ENCODE results near the gene ARMC12.

ARMC12 gene

DNA sequence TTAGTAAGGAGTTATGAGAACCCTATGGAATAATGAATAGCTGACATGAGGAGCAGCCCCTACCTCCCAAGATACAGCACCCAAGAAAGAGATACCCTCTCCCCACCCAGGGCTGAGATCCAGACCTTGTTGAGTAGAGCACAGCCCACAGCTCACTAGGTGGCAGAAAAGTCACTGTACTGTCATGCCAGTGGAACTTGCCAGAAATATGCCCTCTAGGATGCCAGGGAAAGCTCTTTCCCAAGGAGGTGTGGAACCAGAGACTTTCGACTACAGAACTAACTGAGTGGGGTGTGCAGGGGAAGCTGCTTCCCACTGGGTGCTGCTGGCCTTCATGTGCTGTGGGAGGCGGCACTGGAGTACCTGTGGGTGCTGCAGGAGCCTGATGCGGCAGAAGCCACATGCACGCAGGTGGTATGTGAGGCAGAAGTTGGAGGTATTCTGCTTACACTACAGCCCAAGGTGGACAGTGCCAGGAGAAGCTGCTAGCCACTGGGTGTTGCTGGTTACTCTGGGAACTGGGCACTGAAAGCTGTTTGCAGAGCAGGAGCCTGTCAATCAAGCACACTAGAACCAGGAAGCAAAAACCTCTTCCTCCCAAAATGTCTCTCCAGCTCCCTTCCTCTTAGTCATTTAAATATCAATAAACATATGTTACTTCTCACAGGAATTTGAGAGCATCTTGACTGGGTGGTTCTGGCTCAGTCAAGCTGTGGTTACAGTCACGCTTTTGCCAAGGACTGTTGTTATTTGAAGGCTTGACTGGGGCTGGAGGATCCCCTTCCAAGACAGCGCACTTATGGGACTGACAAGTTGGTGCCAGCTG lies 17.8 kb downstream of the ARMC12 start:
- H3K9me2 ChIP-seq (ENCODE audit: low read depth, low read length), result no peaks in the 10 kb centered on the region
- H3K4me1 ChIP-seq (ENCODE audit: insufficient read depth, low read length, severe bottlenecking), result no peaks in the 10 kb centered on the region
- TF ChIP-seq EZH2 (IDR thresholded peaks at IDR 0.05; ENCODE audit: borderline replicate concordance, low read length), result no peak
- TF ChIP-seq, protein P1, sequence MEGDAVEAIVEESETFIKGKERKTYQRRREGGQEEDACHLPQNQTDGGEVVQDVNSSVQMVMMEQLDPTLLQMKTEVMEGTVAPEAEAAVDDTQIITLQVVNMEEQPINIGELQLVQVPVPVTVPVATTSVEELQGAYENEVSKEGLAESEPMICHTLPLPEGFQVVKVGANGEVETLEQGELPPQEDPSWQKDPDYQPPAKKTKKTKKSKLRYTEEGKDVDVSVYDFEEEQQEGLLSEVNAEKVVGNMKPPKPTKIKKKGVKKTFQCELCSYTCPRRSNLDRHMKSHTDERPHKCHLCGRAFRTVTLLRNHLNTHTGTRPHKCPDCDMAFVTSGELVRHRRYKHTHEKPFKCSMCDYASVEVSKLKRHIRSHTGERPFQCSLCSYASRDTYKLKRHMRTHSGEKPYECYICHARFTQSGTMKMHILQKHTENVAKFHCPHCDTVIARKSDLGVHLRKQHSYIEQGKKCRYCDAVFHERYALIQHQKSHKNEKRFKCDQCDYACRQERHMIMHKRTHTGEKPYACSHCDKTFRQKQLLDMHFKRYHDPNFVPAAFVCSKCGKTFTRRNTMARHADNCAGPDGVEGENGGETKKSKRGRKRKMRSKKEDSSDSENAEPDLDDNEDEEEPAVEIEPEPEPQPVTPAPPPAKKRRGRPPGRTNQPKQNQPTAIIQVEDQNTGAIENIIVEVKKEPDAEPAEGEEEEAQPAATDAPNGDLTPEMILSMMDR (IDR thresholded peaks at IDR 0.05; ENCODE audit: low read length), result peak; percentile 13; the same call in 1 of the 2 replicates
- no peaks in the 10 kb centered on the region for H3K36me3 ChIP-seq (ENCODE audit: insufficient read depth, low read length)
- H3K9me3 ChIP-seq (ENCODE audit: low read length), result no peaks in the 10 kb centered on the region
- H3K79me2 ChIP-seq (ENCODE audit: insufficient read depth, low read length), result no peaks in the 10 kb centered on the region
- H3K9ac ChIP-seq (ENCODE audit: low read length), result no peak overlapping the region
- no peak overlapping the region for H3K27ac ChIP-seq (ENCODE audit: low read depth, low read length, poor library complexity, severe bottlenecking)
- no peak overlapping the region for H3K4me3 ChIP-seq (ENCODE audit: low read depth, low read length, poor library complexity, severe bottlenecking)
- H3F3A ChIP-seq (ENCODE audit: insufficient read depth, low read length), result no peaks in the 10 kb centered on the region
- no peak overlapping the region for H2AFZ ChIP-seq (ENCODE audit: low read length)
- H3K27me3 ChIP-seq (ENCODE audit: insufficient read depth, low read length), result peaks cover 7% of the 10 kb centered on the region
- H4K20me1 ChIP-seq (ENCODE audit: insufficient read depth, low read length), result no peaks in the 10 kb centered on the region
- no peak overlapping the region for H3K4me2 ChIP-seq (ENCODE audit: low read length)

DNA sequence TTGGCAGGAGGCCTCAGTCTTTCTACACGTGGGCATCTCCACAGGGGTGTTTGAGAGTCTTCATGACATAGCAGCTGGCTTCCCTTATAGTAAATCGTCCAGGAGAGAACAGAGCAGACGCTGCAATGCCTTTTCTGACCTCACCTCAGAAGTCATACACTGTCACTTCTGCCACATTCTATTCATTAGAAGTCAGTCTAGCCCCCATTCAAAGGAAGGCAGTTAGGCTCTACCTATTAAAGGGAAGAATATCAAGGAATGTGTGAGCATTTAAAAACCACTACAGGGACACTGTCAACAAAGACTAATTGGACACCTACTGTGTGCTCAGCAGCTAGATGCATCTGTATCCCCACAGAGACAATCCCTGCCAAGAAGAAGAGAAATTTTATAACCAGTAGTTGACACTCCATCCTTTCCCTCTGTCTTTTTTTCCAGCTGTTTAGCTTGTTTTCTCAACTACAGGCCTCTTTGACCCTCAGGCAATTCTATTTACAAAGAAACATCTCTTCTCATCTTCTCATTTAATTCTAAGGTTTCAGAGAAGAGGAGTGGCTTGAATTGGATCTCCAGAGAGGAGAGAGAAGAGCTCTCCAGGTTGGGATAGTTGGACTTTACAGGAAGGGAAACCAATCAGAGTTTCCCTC lies 18.6 kb downstream of the ARMC12 start:
- H3K36me3 ChIP-seq (ENCODE audit: insufficient read depth, low read length), result no peaks in the 10 kb centered on the region
- no peak overlapping the region for H3K4me3 ChIP-seq (ENCODE audit: low read depth, low read length, poor library complexity, severe bottlenecking)
- H3K4me1 ChIP-seq (ENCODE audit: insufficient read depth, low read length, severe bottlenecking), result no peaks in the 10 kb centered on the region
- no peaks in the 10 kb centered on the region for H3F3A ChIP-seq (ENCODE audit: insufficient read depth, low read length)
- H3K9me2 ChIP-seq (ENCODE audit: low read depth, low read length), result no peaks in the 10 kb centered on the region
- no peak overlapping the region for H3K27ac ChIP-seq (ENCODE audit: low read depth, low read length, poor library complexity, severe bottlenecking)
- no peak for TF ChIP-seq EZH2 (IDR thresholded peaks at IDR 0.05; ENCODE audit: borderline replicate concordance, low read length)
- TF ChIP-seq, protein P1 (IDR thresholded peaks at IDR 0.05; ENCODE audit: low read length), result no peak
- H3K79me2 ChIP-seq (ENCODE audit: insufficient read depth, low read length), result no peaks in the 10 kb centered on the region
- peaks cover 7% of the 10 kb centered on the region for H3K27me3 ChIP-seq (ENCODE audit: insufficient read depth, low read length)
- H3K4me2 ChIP-seq (ENCODE audit: low read length), result no peak overlapping the region
- H4K20me1 ChIP-seq (ENCODE audit: insufficient read depth, low read length), result no peaks in the 10 kb centered on the region
- no peak overlapping the region for H3K9ac ChIP-seq (ENCODE audit: low read length)
- H3K9me3 ChIP-seq (ENCODE audit: low read length), result no peaks in the 10 kb centered on the region
- H2AFZ ChIP-seq (ENCODE audit: low read length), result no peak overlapping the region

DNA sequence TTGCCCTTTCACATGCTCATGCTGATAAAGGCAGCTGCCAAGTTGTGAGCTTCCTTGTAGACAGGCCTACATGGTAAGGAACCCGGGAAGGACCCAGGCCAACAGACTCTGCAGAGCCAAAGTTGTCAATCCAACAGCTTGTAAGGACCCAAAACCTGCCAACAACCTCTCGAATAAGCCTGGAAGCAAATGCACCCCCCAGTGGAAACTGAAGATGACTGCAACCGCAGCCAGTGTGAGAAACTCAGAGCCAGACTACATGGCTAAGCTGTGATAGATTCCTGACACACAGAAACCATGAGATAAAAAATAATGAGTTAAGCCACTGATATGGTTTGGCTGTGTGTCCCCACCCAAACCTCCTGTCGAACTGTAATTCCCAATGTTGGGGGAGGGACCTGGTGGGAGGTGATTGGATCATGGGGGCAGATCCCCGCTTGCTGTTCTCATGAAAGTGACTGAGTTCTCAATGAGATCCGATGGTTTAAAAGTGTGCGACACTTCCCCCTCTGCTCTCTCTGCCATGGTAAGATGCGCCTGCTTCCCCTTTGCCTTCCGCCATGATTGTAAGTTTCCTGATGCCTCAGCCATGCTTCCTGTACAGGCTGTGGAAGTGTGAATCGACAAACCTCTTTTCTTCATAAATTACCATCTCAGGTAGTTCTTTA lies 20.8 kb downstream of the ARMC12 start:
- Histone ChIP-seq H4K20me1 (ENCODE audit: insufficient read depth, low read length) (no peaks in the 10 kb centered on the region), H3K9ac (ENCODE audit: low read length) (no peak overlapping the region), H3K36me3 (ENCODE audit: insufficient read depth, low read length) (no peaks in the 10 kb centered on the region), H2AFZ (ENCODE audit: low read length) (no peak overlapping the region), H3K79me2 (ENCODE audit: insufficient read depth, low read length) (no peaks in the 10 kb centered on the region), H3F3A (ENCODE audit: insufficient read depth, low read length) (no peaks in the 10 kb centered on the region), H3K27ac (ENCODE audit: low read depth, low read length, poor library complexity, severe bottlenecking) (no peak overlapping the region), H3K4me1 (ENCODE audit: insufficient read depth, low read length, severe bottlenecking) (no peaks in the 10 kb centered on the region), H3K9me3 (ENCODE audit: low read length) (no peaks in the 10 kb centered on the region), H3K27me3 (ENCODE audit: insufficient read depth, low read length) (peaks cover 7% of the 10 kb centered on the region; the same call in 1 of the 2 replicates), H3K9me2 (ENCODE audit: low read depth, low read length) (no peaks in the 10 kb centered on the region), H3K4me3 (ENCODE audit: low read depth, low read length, poor library complexity, severe bottlenecking) (no peak overlapping the region), H3K4me2 (ENCODE audit: low read length) (no peak overlapping the region)
- TF ChIP-seq, protein P1 (IDR thresholded peaks at IDR 0.05; ENCODE audit: low read length), result peak; percentile 46
- TF ChIP-seq EZH2 (IDR thresholded peaks at IDR 0.05; ENCODE audit: borderline replicate concordance, low read length), result no peak
